Nephron (organoid): ENCODE measurements around the gene INO80.
A peak's percentile ranks its signal among the peaks of the same experiment; 100 is the strongest.

Source experiments
- H3K27ac Mint-ChIP-seq, 3 experiments: 2 replicates each; pipeline ENCODE4 v1.8.0; 2020; ENCODE audit warnings: mixed read lengths in 3 of 3, mild to moderate bottlenecking in 2 of 3, moderate library complexity in 1 of 3
- H3K27me3 Mint-ChIP-seq: 2 replicates; pipeline ENCODE4 v1.8.0; 2021; ENCODE audit warnings: low read depth, mild to moderate bottlenecking, moderate library complexity, mixed read lengths
- H3K36me3 Mint-ChIP-seq: 2 replicates; pipeline ENCODE4 v1.8.0; 2020; ENCODE audit warnings: low read depth, mixed read lengths
- H3K4me1 Mint-ChIP-seq: 2 replicates; pipeline ENCODE4 v1.8.0; 2020; ENCODE audit warnings: mixed read lengths
- H3K4me3 Mint-ChIP-seq, 3 experiments: 2 replicates each; pipeline ENCODE4 v1.8.0; 2020; ENCODE audit warnings: mild to moderate bottlenecking in 3 of 3, mixed read lengths in 3 of 3, moderate library complexity in 2 of 3
- H3K9me3 Mint-ChIP-seq: 2 replicates; pipeline ENCODE4 v1.8.0; 2020; ENCODE audit warnings: mixed read lengths
- TF ChIP-seq, protein P1 (sequence below), 3 experiments: fragments of 200-600 bp; sonication (generic); IDR thresholded peaks; one replicate each; pipeline ENCODE4 v1.5.0; 2021; ENCODE audit warnings: antibody characterized with exemption in 3 of 3; ENCODE audit not compliant: unreplicated experiment in 3 of 3

INO80 gene

DNA sequence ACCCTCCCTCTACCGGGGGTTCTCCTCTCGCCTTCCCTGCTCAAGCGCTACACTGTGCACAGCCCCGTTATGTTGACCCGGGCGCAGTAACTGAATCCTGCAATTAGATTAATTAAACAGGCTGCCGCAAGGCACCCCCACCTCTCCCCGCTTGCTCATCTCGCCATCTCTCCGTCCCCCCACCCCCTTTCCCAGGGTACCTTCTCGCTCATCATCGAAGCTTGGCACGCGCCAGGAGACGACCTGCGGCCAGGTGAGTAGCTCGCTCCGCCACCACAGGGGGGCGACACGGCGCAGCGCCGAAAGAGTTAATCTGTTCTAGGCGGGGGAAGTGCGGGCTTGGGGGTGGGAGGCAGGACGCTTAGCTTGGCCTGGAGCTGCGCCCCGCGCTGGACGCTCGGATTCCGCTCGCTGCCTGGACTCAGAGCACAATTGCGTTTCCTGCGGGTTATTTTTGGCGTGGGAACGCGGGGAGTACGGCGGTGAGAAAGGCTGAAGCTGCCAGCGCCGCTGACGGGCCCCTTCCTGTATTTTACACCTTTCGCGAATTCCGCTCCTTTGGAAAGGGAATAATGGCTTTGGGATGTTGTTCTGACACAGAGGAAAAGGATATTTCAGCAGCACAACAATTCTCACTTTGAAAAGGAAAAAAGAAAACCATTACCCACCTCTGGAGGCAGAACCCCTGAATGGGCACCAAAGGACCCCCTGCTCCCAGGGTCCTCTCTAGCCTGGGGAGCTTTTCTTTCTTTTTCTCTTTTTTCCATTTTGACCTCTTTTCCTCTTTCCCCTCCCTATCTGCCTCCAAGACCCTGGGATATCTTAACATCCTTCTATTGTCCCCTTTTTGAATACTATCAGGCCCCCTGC is 185.4 kb downstream of the INO80 start:
- Mint-ChIP-seq H3K36me3 (no peaks in the 10 kb centered on the region), H3K9me3 (no peaks in the 10 kb centered on the region), H3K27me3 (peaks cover 87% of the 10 kb centered on the region), H3K4me1 (peaks cover 41% of the 10 kb centered on the region), H3K4me3 (peak overlapping the region; percentile 83 to 88 (median 86)), H3K27ac (no peak overlapping the region)
- TF ChIP-seq, protein P1, sequence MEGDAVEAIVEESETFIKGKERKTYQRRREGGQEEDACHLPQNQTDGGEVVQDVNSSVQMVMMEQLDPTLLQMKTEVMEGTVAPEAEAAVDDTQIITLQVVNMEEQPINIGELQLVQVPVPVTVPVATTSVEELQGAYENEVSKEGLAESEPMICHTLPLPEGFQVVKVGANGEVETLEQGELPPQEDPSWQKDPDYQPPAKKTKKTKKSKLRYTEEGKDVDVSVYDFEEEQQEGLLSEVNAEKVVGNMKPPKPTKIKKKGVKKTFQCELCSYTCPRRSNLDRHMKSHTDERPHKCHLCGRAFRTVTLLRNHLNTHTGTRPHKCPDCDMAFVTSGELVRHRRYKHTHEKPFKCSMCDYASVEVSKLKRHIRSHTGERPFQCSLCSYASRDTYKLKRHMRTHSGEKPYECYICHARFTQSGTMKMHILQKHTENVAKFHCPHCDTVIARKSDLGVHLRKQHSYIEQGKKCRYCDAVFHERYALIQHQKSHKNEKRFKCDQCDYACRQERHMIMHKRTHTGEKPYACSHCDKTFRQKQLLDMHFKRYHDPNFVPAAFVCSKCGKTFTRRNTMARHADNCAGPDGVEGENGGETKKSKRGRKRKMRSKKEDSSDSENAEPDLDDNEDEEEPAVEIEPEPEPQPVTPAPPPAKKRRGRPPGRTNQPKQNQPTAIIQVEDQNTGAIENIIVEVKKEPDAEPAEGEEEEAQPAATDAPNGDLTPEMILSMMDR (IDR thresholded peaks at IDR 0.05; ENCODE audit: unreplicated experiment in 3 of 3) = peak; percentile 58 to 62 (median 58)

DNA sequence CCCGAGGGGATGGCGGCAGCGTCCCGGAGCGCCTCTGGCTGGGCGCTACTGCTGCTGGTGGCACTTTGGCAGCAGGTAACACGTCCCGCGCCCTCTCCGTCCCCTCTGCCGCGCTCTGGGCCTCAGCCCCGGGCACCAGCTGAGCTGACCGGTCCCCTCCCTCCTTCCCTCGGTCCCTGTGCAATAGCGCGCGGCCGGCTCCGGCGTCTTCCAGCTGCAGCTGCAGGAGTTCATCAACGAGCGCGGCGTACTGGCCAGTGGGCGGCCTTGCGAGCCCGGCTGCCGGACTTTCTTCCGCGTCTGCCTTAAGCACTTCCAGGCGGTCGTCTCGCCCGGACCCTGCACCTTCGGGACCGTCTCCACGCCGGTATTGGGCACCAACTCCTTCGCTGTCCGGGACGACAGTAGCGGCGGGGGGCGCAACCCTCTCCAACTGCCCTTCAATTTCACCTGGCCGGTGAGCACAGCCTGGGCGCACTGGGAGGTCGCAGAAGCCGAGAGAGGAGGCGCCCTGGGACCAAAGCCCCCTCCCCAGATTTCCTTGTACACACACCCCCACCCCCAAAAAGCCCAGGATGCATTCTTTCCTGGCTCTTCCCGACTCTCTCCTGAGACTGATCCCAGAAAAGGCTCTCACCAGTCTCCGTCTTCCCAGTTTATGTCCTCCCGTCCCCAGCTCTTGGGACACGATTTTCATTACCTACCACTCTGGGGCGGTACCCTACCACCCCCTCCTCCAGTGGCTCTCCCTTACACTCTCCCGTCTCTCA is 186.2 kb downstream of the INO80 start:
- TF ChIP-seq, protein P1 (IDR thresholded peaks at IDR 0.05; ENCODE audit: unreplicated experiment in 3 of 3) = no peak
- peaks cover 45% of the 10 kb centered on the region for H3K4me1 Mint-ChIP-seq
- H3K9me3 Mint-ChIP-seq = no peaks in the 10 kb centered on the region
- H3K36me3 Mint-ChIP-seq = no peaks in the 10 kb centered on the region
- peak overlapping the region; percentile 83 to 88 (median 86) for H3K4me3 Mint-ChIP-seq
- no peak overlapping the region for H3K27ac Mint-ChIP-seq
- H3K27me3 Mint-ChIP-seq = peaks cover 95% of the 10 kb centered on the region
